Subcutaneous adipose tissue (tissue), 4 donors: ENCODE data around the gene DOLPP1. TPM values are rescaled to one million over a fixed set of nuclear protein-coding genes. Genes with fewer than 3 reads are reported as not detected.

ENCODE experiments used
- total RNA-seq, 4 donors: library from RNA; depleted of rRNA; stranded (reverse); fragments of >200 nt; gene quantifications; one replicate each; pipeline ENCODE4 v1.1.0, GENCODE V29; 2016
- TF ChIP-seq, protein P1 (sequence below): fragments of 450-650 bp; IDR thresholded peaks from one replicate; pipeline ENCODE4 v1.5.1; 2016; ENCODE audit warnings: low read depth, mild to moderate bottlenecking, control low read depth, antibody characterized with exemption, moderate library complexity

DOLPP1 gene
- total RNA-seq, 4 donors from 2014 or later: 3.3 to 10.0 (median 5.0) TPM

GRCh38 chr9:129081388-129081904 is 535 bp downstream of the DOLPP1 start:
- TF ChIP-seq, protein P1, sequence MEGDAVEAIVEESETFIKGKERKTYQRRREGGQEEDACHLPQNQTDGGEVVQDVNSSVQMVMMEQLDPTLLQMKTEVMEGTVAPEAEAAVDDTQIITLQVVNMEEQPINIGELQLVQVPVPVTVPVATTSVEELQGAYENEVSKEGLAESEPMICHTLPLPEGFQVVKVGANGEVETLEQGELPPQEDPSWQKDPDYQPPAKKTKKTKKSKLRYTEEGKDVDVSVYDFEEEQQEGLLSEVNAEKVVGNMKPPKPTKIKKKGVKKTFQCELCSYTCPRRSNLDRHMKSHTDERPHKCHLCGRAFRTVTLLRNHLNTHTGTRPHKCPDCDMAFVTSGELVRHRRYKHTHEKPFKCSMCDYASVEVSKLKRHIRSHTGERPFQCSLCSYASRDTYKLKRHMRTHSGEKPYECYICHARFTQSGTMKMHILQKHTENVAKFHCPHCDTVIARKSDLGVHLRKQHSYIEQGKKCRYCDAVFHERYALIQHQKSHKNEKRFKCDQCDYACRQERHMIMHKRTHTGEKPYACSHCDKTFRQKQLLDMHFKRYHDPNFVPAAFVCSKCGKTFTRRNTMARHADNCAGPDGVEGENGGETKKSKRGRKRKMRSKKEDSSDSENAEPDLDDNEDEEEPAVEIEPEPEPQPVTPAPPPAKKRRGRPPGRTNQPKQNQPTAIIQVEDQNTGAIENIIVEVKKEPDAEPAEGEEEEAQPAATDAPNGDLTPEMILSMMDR: no peak

GRCh38 chr9:129084087-129084486 is 3.2 kb downstream of the DOLPP1 start:
- TF ChIP-seq, protein P1: no peak

DNA sequence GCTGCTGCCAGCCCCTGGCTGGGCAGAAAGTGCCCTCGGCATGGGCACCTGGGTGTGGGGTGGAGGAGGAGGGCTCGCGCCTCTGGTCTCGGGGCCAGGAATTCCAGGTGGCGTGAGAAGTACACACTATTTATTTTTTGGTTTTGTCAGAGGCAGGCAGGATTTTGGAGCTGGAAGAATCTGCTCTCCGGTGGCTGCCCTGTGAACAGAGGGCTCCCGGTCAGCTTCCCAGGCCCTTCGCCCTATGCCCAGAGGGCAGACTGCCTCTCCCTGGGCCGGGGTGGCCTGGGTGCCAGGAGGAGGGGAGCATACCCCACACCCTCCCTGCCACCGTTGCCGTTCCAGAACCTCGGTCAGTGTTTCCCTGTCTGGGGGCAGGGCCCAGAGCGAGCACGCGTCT is 8.3 kb downstream of the DOLPP1 start:
- TF ChIP-seq, protein P1: no peak

DNA sequence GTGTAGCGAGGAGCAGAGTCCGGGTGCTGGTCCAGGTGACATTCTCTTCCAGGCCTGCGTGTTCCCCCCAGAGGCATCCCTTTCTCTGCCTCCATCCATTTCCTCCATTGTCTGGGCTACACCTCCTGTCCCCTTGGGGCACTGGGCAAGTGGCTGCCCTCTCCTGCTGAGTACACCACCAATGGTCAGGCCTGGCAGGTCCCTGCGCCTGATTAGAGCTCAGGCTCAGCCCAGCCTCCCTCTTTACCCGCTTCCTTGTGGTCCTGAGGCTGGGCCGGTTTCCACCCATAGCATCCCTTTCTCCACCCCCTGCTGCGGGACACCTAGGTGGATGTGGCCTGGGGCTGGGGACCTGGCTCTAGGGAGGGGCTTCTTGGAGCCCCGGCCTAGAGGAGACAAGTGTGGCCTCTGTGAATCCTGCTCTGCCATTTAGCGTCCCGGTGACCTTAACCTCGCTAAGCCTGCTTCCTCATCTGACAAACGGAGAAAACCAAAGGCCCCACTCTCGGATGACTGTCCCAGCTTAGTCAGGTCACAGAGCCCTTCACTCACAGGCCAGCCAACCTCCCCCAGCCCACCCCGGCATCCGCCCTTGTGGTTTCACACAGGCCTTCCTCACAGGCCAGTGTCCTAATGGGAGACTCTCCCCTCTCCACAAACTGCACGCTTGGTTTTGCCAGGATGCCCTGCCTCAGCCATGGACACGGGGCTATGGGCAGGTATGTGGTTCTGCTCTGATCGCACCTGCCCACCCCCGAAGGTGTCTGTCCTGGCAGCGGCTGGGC is 12.9 kb downstream of the DOLPP1 start:
- TF ChIP-seq, protein P1: no peak

DNA sequence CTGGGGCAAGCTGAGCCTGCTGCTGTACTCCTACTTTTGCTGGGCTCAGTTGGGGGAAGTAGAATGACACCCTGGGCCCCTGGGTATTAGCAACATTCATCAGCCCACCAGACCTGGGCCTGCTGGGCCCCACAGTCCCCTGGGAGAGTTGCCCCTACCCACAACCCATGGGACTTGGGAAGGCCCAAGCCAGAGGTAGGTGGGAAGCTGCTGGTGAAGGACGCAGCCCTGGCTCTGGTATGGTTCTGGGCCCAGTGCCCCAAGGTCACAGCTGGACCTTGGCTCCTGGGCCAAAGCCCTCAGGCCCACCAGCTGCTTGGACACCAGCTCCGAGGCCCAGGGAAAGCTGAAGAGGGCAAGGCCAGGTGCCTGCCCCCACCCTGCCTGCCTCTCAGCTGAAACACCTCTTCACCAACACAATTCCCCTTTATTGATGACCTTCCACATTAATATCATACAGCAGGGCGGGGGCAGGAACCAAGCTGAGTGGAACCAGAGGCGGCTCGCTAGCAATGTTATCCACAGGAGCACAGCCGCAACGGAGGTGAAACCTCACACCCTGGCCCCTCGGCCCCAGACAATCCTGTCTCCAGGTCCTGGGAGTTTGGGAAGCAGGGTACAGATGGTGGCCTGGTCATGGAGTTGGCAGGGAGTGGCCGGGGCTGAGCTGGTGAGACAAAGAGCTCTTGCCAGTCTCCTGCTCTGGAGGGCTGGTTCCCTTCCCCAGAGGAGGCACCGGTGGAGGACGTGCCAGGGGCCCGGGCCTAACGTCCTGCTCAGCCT is 13.7 kb downstream of the DOLPP1 start:
- TF ChIP-seq, protein P1: no peak

GRCh38 chr9:129095170-129095667 is 14.3 kb downstream of the DOLPP1 start:
- TF ChIP-seq, protein P1: no peak

DNA sequence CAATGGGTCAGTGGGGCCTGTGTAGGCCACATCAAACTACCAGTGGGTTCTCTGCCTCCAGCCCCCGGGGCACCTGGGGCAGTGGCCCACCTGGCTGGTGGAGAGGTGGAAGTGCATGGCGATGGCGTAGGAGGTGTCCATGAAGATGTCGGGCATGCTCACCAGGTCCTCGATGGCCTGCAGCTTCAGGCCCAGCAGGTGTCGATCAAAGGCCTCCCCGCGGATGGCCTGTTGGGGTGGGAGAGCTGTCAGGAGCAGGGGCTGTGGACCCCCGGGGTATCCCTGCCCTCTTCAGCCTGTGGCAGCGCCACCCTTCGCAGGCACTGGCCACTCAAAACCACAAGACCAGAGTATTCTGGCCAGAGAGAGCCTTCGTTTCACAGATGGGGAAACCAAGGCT is 15.0 kb downstream of the DOLPP1 start:
- TF ChIP-seq, protein P1: no peak
